Left lung (tissue), 10 donors: ENCODE data around the gene ADAM12. TPM values are rescaled to one million over a fixed set of nuclear protein-coding genes. Genes with fewer than 3 reads are reported as not detected.

ENCODE experiments used
- ATAC-seq: fragments of 200-7000 bp; cut with Tn5 transposase; one replicate; pipeline ENCODE4 v1.9.1; 2020; ENCODE audit warnings: moderate library complexity
- DNase-seq, 4 donors: peaks; one replicate each; pipeline ENCODE4 v3.0.0-alpha.2; 2013 to 2020
- H3K27ac ChIP-seq, 2 donors: fragments of 200-600 bp; sonication (generic) in 1 of 2; one replicate each; pipeline versions ENCODE4 v1.5.0 to v1.8.0; 2020 to 2021
- H3K27me3 ChIP-seq, 2 donors: fragments of 200-600 bp; sonication (generic) in 1 of 2; one replicate each; pipeline versions ENCODE4 v1.5.0 to v1.8.0; 2020 to 2021
- H3K36me3 ChIP-seq, 2 donors: fragments of 200-600 bp; sonication (generic) in 1 of 2; one replicate each; pipeline versions ENCODE4 v1.5.0 to v1.8.0; 2020 to 2021
- H3K4me1 ChIP-seq, 2 donors: fragments of 200-600 bp; one replicate each; pipeline ENCODE4 v1.8.0; 2021
- H3K4me3 ChIP-seq, 2 donors: fragments of 200-600 bp; sonication (generic) in 1 of 2; one replicate each; pipeline versions ENCODE4 v1.5.0 to v1.8.0; 2020 to 2021; ENCODE audit warnings: mild to moderate bottlenecking in 1 of 2
- H3K9me3 ChIP-seq, 2 donors: fragments of 200-600 bp; sonication (generic) in 1 of 2; one replicate each; pipeline versions ENCODE4 v1.5.0 to v1.8.0; 2020 to 2021
- CTCF ChIP-seq, 2 donors: fragments of 200-600 bp; sonication (generic) in 1 of 2; IDR thresholded peaks; one replicate each; pipeline versions ENCODE4 v1.5.0 to v1.8.0; 2021; ENCODE audit warnings: antibody characterized with exemption in 2 of 2
- intact Hi-C, 2 donors: fragments of 100-400 bp; cut with DNase I; formaldehyde crosslinking; loops; one replicate each; pipeline versions ENCODE4 v1.11.2 to v1.14.2; 2022
- polyA plus RNA-seq, 6 donors: library from polyadenylated mRNA; unstranded; fragments of 120-200 nt; gene quantifications; one replicate each; pipeline ENCODE4 v1.2.1, GENCODE V29; 2013; ENCODE audit not compliant: insufficient read length in 6 of 6
- total RNA-seq, 2 donors: library from RNA; stranded (reverse); fragmentation: NEBNext Ultra II Directional; extraction: Animal tissue kit (Norgen Biotek cat#: 25700); gene quantifications; one replicate each; pipeline ENCODE4 v1.2.1, GENCODE V29; 2021
- donor health status: DM: no; HTN: yes; CAD: no.
- donor health status: DM: no; HTN: no; CAD: no.

The ADAM12 gene
- total and polyA plus RNA-seq, 8 donors: 2.6 to 22.4 (median 10.7) TPM

GRCh38 chr10:126263006-126263676 is 125.1 kb downstream of the ADAM12 start:
- H3K4me1 ChIP-seq: no peaks in the 10 kb centered on the region
- H3K27me3 ChIP-seq: no peaks in the 10 kb centered on the region
- ATAC-seq (no peak), DNase-seq (no peak)
- no peak overlapping the region for H3K27ac ChIP-seq
- no peaks in the 10 kb centered on the region for H3K9me3 ChIP-seq
- no peak overlapping the region for H3K4me3 ChIP-seq
- TF ChIP-seq CTCF (IDR thresholded peaks at IDR 0.05): no peak
- intact Hi-C loops: no loop called here
- no peaks in the 10 kb centered on the region for H3K36me3 ChIP-seq

- DNase-seq (peak in 1 of 4 donors; percentile 38), ATAC-seq (no peak)
- H3K27ac ChIP-seq: no peak overlapping the region
- TF ChIP-seq CTCF (IDR thresholded peaks at IDR 0.05): no peak
- H3K4me3 ChIP-seq: no peak overlapping the region
- H3K9me3 ChIP-seq: no peaks in the 10 kb centered on the region
- intact Hi-C loops: no loop called here
- no peaks in the 10 kb centered on the region for H3K36me3 ChIP-seq
- H3K27me3 ChIP-seq: no peaks in the 10 kb centered on the region
- no peaks in the 10 kb centered on the region for H3K4me1 ChIP-seq
These were observed 125.9 kb downstream of the ADAM12 start for GRCh38 chr10:126262233-126262838.

- intact Hi-C loops: no loop called here
- H3K36me3 ChIP-seq: no peaks in the 10 kb centered on the region
- no peaks in the 10 kb centered on the region for H3K4me1 ChIP-seq
- no peak overlapping the region for H3K4me3 ChIP-seq
- DNase-seq (no peak), ATAC-seq (no peak)
- no peak overlapping the region for H3K27ac ChIP-seq
- no peaks in the 10 kb centered on the region for H3K27me3 ChIP-seq
- no peaks in the 10 kb centered on the region for H3K9me3 ChIP-seq
- TF ChIP-seq CTCF (IDR thresholded peaks at IDR 0.05): no peak
These were observed 128.4 kb downstream of the ADAM12 start for GRCh38 chr10:126259760-126260479.

- no peak for ATAC-seq
- Histone ChIP-seq H3K27ac (no peak overlapping the region), H3K36me3 (no peaks in the 10 kb centered on the region), H3K4me3 (no peak overlapping the region), H3K4me1 (no peaks in the 10 kb centered on the region), H3K27me3 (no peaks in the 10 kb centered on the region), H3K9me3 (no peaks in the 10 kb centered on the region)
- DNase-seq: no peak
- no peak for TF ChIP-seq CTCF (IDR thresholded peaks at IDR 0.05)
- intact Hi-C loops: no loop called here
These were observed 131.4 kb downstream of the ADAM12 start for GRCh38 chr10:126256864-126257263.

- no peak for ATAC-seq
- Histone ChIP-seq H3K4me1 (no peaks in the 10 kb centered on the region), H3K36me3 (no peaks in the 10 kb centered on the region), H3K27ac (no peak overlapping the region), H3K4me3 (no peak overlapping the region), H3K27me3 (no peaks in the 10 kb centered on the region), H3K9me3 (no peaks in the 10 kb centered on the region)
- no peak for TF ChIP-seq CTCF (IDR thresholded peaks at IDR 0.05)
- intact Hi-C loops: no loop called here
- no peak for DNase-seq
These were observed 133.0 kb downstream of the ADAM12 start for GRCh38 chr10:126255313-126255712.
